Measurements from ENCODE around the gene BNC2. TPM values are rescaled to one million over a fixed set of nuclear protein-coding genes. Genes with fewer than 3 reads are reported as not detected.

The BNC2 gene
- total RNA-seq, 1 experiment from 2014 or later = 43.6 TPM

DNA sequence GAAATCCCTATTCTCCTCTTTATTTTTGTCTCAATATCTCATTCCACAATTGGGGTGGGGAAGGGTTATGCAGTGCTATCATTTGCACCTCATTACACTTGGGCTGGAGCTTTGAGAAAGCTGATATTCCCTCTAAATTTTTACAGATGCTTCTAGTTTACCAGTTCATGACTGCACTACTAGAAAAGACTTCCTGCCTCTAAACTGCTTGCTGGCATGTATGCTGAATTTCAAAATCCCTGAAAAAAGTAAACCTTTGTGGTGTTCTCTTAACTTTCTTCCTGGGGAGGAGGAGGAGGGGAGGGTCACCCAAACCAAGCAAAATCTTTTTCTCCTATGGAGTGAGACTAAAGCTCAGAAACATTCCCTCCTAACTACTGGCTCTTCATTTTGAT is 45.1 kb downstream of the BNC2 start:
- Mint-ChIP-seq H3K27ac (peak overlapping the region; percentile 13 to 91 (median 22); a peak in 6 of 7 replicates), H3K27me3 (ENCODE audit: low read depth) (no peaks in the 10 kb centered on the region), H3K36me3 (ENCODE audit: insufficient read depth in 1 of 3, low read depth in 3 of 3) (peaks cover 0 to 10% (median 7%) of the 10 kb centered on the region in 3 experiments; a peak in 4 of 7 replicates), H3K9me3 (no peaks in the 10 kb centered on the region), H3K4me3 (no peak overlapping the region), H3K4me1 (peaks cover 54 to 57% of the 10 kb centered on the region in 2 experiments)
- DNase-seq = no peak
- H2AFZ ChIP-seq (ENCODE audit: low read length) = no peak overlapping the region
- H3K27ac ChIP-seq (ENCODE audit: insufficient read length, low read depth, low read length) = no peak overlapping the region
- H2AK5ac ChIP-seq (ENCODE audit: insufficient read length, low read length) = no peak overlapping the region
- H4K5ac ChIP-seq (ENCODE audit: insufficient read length, low read depth, low read length) = no peak overlapping the region
- H2BK5ac ChIP-seq (ENCODE audit: insufficient read length, low read length) = no peak overlapping the region
- H3K9ac ChIP-seq (ENCODE audit: extremely low read depth, insufficient read length, low read length) = no peak overlapping the region
- no peaks in the 10 kb centered on the region for H3K79me1 ChIP-seq (ENCODE audit: insufficient read depth, low read depth, low read length, poor library complexity, severe bottlenecking)
- H3K23ac ChIP-seq (ENCODE audit: insufficient read length, low read depth, low read length) = no peak overlapping the region
- no peak overlapping the region for H2BK15ac ChIP-seq (ENCODE audit: low read depth, low read length)
- no peak overlapping the region for H2BK12ac ChIP-seq (ENCODE audit: insufficient read length, low read depth, low read length)
- H3K4me1 ChIP-seq (ENCODE audit: insufficient read depth, low read length) = peaks cover 10% of the 10 kb centered on the region; the same call in 1 of the 2 replicates
- no peak overlapping the region for H3K18ac ChIP-seq (ENCODE audit: insufficient read length, low read depth, low read length)
- no peak overlapping the region for H3K56ac ChIP-seq (ENCODE audit: insufficient read length, low read depth, low read length)
- no peak overlapping the region for H2BK120ac ChIP-seq (ENCODE audit: low read depth, low read length, poor library complexity, severe bottlenecking)
- no peak overlapping the region for H3T11ph ChIP-seq (ENCODE audit: low read length)
- TF ChIP-seq, protein P1, sequence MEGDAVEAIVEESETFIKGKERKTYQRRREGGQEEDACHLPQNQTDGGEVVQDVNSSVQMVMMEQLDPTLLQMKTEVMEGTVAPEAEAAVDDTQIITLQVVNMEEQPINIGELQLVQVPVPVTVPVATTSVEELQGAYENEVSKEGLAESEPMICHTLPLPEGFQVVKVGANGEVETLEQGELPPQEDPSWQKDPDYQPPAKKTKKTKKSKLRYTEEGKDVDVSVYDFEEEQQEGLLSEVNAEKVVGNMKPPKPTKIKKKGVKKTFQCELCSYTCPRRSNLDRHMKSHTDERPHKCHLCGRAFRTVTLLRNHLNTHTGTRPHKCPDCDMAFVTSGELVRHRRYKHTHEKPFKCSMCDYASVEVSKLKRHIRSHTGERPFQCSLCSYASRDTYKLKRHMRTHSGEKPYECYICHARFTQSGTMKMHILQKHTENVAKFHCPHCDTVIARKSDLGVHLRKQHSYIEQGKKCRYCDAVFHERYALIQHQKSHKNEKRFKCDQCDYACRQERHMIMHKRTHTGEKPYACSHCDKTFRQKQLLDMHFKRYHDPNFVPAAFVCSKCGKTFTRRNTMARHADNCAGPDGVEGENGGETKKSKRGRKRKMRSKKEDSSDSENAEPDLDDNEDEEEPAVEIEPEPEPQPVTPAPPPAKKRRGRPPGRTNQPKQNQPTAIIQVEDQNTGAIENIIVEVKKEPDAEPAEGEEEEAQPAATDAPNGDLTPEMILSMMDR (conservative IDR thresholded peaks at IDR 0.05) = no peak
- H3K27me3 ChIP-seq (ENCODE audit: insufficient read depth, low read length) = no peaks in the 10 kb centered on the region
- no peak overlapping the region for H2BK20ac ChIP-seq (ENCODE audit: low read depth, low read length, poor library complexity, severe bottlenecking)
- no peaks in the 10 kb centered on the region for H4K20me1 ChIP-seq (ENCODE audit: control insufficient read depth, insufficient read depth, insufficient read length)
- H3K79me2 ChIP-seq (ENCODE audit: insufficient read depth, low read length) = no peaks in the 10 kb centered on the region
- no peak overlapping the region for H3K4me2 ChIP-seq (ENCODE audit: insufficient read depth, insufficient read length, low read length)
- H3K9me3 ChIP-seq (ENCODE audit: control insufficient read depth, low read depth, low read length) = no peaks in the 10 kb centered on the region
- H3K23me2 ChIP-seq (ENCODE audit: insufficient read length, low read depth, low read length, poor library complexity, severe bottlenecking) = no peaks in the 10 kb centered on the region
- no peak overlapping the region for H3K4ac ChIP-seq (ENCODE audit: low read depth, low read length)
- no peak overlapping the region for H3K14ac ChIP-seq (ENCODE audit: insufficient read depth, low read length)
- no peak overlapping the region for H4K8ac ChIP-seq (replicated peaks; ENCODE audit: insufficient read length, low read depth, low read length)
- no peak overlapping the region for H4K91ac ChIP-seq (ENCODE audit: insufficient read length, low read depth, low read length)

Data from H9 (cell line).